IPS-NIHi7 (cell line): Measurements from ENCODE around the gene SRPRB.

Experiments
- DNase-seq: peaks from one replicate; pipeline ENCODE4 v3.0.0; 2012; ENCODE audit warnings: mixed read lengths; ENCODE audit errors: extremely low spot score

SRPRB gene

DNA sequence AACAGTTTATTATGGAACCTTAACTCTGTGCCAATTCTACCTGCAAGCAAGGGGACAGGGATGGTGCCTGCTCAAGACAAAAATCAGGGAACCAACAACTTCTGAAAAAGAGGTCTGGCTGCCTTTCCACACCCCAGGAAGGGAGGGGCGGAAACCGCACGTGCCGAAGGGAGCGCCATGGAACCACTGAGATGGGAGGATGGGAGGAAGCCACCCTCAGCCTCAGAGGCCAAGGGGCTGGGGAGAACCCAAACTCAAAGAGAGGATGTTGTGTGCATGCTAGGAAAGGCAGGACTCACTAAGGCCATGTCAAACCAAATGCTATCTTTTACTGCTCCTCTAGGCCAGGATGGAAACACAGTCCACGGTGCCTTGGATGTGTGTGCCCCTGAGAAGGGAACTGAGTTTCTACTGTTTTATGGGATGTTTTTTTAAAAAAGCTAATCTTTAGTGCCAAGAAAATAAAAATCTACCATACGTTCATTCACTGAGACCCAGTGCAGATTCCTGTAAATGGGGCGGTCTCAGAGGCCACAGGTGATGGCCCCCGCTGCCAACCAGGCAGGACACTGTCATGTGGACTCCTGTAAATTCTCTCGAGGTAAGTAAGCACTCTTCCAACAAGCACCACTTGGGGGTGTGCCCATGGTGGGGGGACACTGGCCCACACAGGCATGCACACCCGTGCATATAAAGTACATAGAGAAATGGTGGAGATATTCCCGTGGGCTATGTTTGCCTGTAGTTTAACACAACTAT lies 20.5 kb downstream of the SRPRB start:
- no peak for DNase-seq

DNA sequence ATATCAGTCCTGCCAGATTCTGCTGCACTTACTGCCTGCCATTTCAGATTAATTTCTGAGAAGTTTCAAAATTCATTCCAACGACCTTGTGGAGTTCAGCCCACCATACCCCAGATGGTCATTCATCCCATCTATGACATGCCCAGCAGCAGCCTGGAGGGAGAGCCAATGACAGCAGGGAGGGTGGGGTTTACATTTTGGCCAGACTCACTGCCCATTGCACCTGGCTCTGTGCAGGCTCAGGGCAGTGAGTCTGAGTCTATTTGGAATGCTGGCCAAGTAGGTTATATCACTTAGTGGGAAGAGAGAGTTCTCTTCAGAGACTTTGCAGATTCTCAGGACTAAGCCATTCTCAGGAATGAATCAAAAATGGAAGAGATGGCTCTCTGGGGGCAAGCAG lies 21.5 kb downstream of the SRPRB start:
- no peak for DNase-seq

DNA sequence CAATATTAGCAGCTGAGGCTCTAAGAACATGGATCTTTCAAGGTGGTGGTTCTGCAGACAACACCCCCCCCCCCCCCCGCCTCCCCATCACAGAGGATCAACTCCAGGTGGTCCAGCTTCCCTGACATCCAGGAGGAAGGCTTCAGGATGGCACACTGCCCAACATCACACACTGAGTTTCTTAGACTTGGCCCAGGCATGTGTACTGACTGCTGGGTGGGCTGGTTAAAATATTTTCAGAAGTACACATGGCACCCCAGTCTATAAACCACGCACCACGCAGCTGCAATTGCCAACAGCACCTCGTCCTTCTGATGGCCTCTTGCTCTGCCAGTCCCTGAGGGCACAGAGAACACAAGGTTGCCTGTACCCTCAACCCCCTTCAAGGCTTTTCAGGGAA lies 22.1 kb downstream of the SRPRB start:
- DNase-seq = no peak

DNA sequence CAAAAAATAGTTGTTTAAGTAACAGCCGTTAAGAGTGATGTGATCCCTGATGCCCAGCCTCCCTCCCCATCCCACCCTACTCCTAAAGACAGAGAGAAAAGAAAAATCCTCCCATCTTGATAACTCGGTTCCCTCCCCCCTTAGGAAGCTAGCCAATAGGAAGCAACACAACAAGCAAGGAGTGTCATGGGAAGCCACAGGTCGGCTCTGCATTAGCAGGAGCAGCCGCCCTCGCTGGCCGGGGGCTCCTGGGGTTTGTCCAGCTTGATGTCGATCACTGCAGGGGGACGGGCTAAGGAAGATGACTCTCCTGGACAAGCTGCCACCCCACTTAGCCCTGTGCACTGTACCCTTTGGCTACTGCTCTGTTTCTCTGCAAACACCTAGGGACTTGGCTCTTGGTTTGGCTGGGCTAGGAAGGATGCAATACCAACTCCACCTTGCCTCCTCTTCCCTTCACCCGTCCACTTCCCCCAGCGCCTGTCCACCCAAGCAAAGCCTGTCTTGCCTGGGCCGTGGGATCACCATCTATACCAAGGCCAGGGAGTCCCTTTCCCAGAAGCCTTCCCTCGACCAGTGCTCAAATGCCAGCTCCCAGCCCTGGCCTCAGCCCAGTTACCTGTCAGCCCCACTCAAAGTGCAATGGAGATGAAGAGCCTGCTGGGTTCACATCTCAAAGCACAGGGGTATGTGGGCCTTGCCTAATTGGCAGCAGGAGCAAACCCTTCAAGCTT lies 23.1 kb downstream of the SRPRB start:
- DNase-seq = peak; percentile 71

DNA sequence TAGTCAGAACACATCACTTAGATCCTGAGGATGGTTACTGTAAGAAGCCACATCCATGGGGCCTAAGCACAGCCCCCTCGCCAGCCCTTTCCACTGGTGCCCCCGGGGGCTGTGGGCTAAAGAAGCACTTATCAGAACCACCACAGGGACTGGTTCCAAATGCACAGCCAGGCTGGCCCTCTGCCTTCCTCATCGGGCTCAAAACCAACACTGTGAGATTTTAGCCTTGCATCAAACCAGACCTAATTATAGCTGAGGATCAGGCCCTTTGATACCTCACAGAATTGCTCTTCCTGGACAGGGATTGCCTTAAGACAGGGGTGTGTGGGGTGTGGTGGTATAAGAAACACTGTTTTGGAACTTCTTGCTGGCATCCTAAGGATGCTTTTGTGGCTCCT lies 23.7 kb downstream of the SRPRB start:
- no peak for DNase-seq

DNA sequence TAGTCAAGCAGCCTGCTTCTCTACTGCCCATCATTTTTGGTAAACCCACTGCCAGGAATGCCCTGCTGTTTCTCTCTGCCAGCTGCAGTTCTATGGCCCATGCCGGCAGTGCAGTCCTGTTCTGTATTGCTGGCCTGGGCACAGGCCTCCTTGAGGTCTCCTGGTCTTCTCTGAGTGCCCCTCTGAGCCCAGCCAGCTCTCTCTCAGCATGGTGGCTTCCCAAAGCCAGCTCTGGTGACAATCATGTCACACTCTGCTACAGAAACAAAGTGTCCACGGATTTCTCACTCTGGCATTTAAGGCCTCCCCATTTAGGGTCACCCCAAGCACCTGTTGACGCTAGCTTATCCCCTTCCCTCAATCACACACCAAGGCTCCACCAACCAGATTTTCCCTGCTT lies 24.5 kb downstream of the SRPRB start:
- no peak for DNase-seq

DNA sequence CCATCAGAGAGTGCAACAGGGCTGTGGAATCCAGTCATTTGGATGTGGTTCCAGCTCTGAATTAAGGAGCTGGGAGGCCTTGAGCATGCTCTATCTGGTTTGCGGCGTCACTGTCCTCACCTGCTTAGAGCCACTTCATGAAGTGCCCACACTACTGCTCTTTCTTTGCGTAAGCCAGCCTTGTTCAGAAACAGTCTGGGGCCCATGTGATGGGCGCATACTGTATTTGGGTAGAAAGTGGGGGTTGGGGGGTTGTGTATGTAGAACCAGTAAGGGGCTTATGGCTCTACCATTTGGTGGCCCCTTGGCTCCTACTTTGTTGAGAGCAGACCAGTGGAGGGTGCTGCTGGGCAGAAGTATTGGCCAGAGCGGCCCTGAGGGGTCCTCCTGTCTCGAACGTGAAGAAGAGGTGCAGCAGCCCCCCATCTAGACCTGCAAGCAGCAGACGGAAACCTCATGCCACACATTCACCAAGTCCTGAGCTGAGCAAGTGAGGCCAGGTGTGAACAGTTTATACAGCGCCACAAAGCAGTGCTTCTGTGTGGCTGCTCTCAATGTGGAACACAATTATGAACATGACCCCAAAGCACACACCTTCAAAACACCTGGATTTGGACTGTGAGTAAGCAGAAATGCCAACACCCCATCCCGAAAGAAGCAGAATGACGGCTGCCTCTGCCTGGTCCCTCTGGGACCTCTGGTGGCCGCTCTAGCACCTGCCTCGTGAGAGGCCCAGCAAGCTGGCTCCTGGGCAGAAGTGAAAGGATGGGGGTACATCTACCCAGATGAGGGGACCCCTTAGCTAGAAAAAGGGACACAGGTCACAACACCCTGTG lies 26.6 kb downstream of the SRPRB start:
- peak; percentile 47 for DNase-seq

DNA sequence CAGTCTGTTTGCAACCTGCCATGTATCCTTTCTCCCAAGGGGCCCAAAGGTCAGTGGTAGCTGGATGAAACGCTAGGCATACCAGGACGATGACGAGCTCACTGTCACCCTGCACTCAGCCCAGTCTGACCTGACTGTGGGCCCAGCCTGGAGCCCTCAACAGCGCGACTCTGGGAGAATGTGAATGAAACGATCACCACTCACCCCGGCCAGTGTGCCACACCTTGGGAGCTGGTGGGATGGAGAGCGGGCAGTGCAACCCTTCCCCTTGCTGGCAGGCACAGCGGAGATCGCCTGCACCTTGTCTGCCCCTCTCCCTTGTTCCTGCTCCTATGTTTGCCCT lies 27.2 kb downstream of the SRPRB start:
- no peak for DNase-seq

DNA sequence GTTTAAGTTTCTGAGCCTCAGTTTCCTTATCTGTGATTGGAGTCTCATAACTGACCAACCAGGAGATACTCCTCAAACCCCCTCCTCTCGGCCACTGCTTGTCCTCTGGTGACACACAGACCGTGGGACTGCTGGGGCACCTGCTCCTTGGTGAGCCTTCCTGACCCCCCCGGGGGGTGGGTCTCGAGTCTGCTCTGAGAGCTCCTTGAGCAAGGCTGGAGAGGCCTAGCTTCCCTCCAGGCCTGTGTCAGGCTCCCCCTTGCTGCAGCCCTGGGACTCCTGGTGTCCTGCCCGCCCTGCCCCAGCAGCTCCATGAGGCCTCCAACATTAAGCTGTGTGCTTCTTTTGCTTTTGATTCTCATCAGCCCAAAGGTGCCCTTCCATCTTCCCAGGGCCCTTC lies 27.7 kb downstream of the SRPRB start:
- no peak for DNase-seq

DNA sequence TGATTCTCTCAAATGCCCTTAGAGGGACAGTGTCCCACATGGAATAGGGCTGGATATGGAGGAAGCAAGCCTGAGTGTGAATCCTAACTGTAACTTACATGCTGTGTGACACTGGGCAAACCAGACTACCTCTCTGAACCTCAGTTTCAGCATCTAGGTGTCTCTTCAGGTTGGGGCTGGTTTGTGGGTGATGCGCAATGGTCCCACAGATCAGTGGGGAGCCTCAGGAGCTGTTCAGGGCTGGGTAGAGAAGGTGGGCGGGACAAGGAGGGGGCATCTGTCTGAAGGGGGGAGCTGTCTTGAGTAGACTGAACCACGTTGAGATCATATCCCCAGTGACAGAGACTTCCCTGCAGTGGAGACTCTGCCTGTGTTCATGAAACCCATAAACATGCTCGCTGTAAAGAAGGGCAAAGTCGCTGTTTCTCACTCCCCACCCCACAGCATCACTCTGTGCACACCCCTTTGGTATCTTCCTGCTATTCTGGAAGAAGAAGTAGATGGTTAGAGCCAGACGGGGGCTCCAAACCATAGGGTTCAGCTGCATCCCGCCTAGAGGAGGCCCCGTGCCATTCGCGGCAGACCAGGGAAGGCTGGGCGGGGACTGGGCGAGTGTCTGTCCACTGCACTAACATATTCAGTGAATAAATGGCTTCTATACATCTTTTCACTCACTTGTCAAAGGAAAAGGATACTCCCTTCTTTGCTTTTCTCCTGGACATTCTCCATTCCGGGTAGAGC lies 28.4 kb downstream of the SRPRB start:
- DNase-seq = peak; percentile 34

DNA sequence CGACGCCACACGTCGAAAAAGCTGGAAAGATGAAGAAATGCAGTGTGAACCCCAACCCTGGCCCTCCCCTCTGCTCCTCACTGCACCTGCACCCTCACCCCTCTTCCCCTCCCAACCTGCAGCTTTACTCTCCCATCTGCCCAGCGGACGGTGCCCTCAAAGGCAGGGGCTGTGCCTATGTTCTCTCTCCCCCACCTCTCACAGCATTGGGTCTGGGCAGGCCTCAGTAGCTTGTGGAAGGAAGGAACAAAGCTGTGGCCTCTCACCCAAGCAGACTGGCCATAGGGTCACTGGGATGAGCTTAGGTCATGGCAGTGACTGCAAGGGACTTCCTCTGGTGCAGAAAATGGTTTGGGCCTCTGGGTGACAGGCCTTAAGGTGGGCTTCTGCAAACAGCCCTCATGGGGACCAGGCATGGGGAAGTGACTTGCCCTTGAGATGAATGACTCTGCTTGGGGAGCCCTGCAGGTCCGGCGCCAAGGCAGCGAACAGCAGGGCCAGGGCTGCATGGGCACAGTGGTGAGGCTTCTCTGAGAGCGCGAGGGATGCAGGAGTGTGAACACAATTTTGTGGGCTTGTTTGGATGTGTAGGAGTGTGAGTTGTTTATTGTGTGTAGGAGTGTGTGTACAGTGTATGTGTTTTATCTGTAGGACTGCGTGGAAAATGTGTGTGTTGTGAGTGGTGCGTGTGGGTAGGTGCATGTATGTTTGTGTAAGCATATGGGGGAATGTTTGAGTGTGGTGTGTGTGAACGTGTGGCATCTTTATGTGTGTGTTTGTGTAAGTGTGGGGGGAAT lies 29.2 kb downstream of the SRPRB start:
- no peak for DNase-seq

DNA sequence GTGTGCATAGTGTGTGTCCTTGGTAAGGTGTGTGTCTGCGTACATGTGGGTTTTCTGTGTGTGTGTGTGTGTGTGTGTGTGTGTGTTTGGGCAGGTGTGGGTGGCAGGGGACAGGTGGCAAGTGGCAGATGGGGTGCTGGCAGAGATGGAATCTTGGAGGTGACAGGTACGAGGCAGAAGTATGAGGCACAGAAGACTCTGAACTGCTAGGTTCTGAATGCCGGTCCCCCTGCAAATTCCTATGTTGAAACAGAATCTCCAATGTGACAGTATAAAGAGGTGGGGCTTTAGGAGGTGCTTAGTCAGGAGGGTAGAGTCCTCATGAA lies 29.8 kb downstream of the SRPRB start:
- DNase-seq = no peak

DNA sequence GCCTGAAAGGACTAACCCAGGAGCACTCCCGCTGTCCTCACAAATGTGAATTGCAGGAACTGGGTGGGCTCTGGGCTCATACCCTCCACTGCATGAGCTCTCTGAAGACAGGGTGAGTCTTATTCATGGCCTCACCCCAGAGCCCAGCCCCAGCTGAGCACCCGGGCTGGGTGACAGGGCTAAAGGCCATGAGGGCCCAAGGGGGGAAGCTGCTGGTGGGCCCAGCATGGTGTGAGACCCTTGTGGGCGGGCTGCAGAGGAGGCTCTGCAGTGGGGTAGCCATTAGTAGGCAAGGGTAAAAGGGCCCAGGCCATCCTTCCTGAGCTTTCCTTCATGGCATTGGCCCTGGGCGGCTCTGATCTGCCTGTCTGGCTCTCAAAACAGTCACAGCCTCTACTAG lies 30.3 kb downstream of the SRPRB start:
- DNase-seq = no peak

DNA sequence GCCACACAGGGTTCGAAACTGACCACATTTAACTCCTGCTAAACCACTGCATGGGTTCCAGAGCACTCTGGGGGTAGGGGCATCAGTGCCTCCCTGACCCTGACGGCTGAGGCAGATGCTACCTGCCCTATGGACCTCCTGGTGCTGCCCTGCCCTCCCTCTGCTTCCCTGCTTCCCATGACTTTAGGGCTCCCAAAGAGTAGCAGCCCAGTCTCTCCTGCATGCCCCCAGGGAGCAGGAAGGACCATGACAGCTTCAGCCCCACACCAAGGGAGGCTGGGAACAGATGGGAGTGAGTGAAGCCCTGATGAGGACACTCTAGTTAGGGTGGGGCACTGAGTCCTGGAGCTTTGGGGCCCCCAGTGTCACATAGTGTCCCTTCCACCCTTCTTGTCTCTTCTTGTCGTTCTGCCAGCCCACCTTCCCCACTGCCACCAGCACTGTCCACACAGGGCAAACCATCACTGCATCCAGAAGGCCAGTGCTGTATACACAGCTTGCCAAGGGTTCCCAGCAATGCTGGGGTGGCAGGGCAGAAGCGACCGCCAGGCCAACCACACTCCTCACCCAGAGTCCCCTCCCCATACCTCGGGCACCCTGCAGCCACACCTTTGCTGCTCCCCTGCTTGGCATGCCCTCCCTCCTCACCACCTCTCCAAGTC lies 31.0 kb downstream of the SRPRB start:
- DNase-seq = no peak

DNA sequence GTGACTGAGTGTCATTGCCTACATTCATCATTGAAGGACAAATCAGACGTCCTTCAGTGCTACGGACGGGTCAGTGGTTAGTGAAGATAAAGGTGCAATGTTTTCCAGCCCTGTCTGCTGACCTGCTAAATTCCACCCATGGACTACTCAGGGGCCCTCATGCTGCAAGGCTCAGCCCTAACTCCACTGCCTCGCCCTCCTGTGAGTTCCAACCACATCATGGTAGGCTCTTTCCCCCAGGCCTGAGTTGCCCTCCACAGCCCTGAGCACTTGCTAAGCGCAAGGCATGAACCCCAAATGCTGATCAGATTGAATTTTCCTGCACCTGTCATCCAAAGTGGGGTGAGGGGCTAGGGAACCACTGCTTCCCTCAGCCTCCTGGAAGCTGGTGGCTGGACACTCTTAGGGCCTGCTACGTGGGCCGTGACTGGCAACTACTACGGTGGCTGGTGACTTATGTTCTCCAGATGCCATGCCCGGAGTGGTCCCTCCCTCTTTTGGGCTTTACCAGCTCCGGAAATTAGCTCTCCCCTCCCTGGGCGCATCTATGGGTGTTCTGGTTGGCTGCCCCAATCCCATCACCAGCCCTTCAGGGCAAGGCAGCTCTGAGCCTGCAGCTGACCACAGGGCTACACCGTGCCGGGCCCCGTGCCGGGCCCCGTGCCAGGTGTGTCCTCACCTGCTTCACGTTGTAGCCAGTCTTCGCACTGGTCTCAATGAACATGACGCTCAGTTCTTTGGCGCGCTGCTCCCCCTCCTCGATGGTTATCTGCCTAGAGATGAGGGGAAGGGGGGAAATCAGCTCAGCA lies 32.1 kb downstream of the SRPRB start:
- no peak for DNase-seq

DNA sequence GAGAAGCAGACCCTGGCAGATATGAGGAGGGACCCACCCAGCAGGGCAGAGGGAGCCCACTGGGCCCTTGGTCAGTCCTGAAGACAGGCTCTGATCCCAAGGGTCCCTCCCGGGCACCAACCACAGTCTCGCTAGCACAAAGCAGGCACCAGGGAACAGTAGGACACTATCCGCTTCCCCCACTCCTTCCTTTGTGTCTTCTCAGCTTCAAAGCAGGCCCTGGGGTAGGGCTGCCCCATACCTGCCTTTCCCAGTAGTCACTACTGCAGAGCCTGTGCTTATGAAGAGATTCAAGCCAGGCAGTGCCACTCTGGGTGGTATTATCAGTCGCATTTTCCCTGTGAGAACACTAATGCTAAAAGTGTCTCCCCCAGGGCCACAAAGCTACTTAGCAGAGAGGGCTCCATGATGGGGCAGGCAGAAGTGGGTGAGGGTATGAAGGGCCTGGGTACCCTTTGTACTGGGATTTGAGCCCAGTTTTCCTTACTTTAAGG lies 32.7 kb downstream of the SRPRB start:
- no peak for DNase-seq

DNA sequence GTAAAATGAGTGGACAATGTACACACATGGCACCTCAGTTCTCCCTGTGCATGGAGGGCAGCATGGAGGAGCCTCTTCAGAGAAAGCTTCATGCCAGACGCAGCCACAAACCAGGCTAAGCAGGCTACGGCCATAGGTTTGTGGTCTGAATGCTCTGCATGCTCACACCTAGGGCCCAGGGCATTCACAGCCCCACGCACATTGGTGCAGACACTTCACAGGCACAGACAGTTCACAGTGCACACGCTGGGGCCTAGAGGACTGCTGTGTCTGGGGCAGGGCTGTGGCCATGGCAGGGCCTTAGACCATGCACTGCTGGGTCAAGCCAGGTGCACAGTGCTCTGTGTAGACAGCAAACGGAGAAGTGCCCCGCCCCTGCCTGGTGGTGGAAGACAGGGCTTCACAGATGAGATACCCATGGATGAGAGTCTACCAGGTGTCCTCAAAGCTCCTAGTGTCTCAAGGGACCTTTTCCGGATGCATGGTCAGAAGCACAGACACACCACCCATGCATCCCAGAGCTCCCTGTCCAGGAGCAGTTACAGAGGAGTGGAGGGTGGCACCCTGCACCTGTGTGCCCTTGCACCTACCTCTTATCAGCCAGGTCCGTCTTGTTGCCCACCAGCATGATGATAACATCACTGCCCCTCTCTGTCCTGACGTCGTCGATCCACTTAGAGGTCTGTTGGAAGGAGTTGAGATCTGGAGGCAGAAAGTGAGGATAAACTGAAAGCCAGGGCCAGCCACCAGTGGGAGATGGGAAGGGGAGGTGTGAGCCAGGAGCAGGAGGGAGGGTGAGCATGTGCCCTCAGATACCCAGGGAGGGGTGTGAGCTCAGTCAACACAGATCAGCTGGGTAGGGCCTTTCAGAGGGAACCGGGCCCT lies 33.5 kb downstream of the SRPRB start:
- DNase-seq = no peak

DNA sequence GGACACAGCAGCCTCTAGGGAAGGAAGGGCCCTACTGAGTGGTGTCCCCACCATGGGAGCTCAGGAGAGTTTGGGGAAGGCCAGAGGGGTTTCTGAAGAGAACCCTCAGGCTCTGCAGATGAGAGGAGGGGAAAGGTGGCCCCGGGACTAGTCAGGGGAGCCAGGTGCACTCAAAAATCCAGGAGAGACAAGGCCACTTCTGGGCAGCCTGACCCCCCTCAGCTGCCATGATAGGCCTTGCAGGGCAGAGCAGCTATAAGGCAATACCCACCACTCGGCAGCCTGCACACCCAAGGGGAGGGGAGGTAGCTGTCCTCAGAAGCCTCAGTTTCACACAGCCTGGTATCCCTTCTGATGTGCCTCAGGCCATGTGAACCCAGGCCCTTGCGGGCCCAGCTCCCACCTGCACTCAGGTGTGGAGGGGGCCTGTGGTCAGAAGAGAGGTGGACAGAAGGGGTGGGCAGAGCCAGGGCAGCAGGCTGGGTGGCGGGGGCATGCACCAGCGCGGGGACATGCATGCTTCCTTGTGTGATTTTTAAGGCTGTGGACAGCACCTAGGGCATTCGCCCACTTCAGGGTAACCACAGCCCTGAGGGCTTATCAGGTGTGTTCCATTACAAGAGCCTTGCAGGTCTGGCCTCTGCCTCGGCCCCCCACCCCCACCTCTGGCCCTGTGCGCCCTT lies 34.6 kb downstream of the SRPRB start:
- no peak for DNase-seq
